Measurements from ENCODE around the gene TBL1X.

- no peak for TF ChIP-seq CTCF (optimal IDR thresholded peaks at IDR 0.05 in 1 of 3, IDR thresholded peaks at IDR 0.05 in 1 of 3, conservative IDR thresholded peaks at IDR 0.05 in 1 of 3; ENCODE audit: extremely low read depth in 1 of 3, insufficient read depth in 2 of 3, low read length in 3 of 3)
- TF ChIP-seq EZH2 (IDR thresholded peaks at IDR 0.05; ENCODE audit: low read length): no peak
These were observed 174.0 kb downstream of the TBL1X start for GRCh38 chrX:9638871-9639270.

Measured in keratinocyte (primary cell).